Glomerular visceral epithelial cell (primary cell): Measurements from ENCODE around the gene CENPB.

Experiments
- DNase-seq: peaks from one replicate; pipeline ENCODE4 v3.0.0-alpha.2; 2016; ENCODE audit errors: extremely low spot score

CENPB gene

DNA sequence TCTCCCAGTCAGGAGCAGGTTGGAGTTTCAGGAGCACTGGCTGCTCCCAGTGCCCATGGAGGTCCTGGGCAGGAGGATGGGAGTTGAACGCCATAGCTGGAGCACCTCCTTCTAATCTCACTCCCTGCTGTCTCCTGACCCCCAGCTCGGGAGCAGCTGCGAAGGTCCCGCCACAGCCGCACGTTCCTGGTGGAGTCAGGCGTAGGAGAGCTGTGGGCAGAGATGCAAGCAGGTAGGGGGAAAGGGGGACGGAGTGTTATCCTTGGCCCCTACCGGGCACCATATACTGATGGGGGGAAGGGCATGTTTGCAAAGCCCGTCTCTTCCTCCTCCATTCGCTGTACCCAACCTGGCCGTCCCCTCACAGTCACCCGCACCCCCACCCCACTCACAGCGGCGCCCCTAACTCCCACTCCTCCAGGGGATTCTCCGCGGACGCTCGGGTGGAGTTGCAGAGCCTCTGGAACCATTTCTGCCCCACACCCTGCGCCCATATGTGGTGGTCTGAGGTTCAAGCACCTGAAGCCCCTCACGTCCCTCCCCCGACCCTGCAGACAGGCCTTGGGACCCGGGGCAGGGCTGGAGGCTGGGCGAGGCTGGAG lies 37.4 kb downstream of the CENPB start:
- DNase-seq: no peak

DNA sequence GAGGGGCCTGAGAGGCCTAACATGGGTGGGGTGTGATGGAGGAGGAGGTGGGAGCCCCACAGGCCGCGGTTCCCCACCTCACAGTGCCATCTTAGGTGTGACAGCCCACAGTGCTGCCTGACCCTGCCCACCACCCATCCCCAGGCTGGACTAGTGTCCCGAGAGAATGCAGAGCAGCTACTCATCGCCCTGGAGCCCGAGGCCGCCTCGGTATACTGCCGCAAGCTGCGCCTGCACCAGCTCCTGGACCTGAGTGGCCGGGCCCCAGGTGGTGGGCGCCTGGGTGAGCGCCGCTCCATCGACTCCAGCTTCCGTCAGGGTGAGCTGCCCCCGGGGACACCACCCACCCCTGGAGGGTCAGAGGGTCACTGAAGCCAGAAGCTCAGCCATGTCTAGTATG lies 38.5 kb downstream of the CENPB start:
- DNase-seq: no peak

DNA sequence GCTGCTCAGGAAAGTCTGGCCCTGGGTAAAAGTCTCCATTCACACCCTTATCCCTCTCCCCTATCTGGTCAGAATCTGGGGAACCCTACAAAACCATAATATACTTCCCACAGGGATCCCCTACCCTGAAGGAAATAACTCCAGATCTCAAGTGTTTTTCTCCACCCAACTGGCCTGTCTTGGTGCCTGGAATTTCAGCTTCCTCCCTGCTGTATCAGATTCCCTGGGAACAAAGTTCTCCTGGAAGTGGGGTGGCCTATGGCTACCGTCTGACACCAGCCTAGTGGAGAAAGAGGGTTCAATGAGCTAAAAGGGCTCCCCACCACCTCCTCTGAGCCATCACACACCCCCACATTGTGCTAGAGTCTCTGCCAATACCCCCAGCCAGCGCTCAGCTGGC lies 39.1 kb downstream of the CENPB start:
- DNase-seq: no peak

DNA sequence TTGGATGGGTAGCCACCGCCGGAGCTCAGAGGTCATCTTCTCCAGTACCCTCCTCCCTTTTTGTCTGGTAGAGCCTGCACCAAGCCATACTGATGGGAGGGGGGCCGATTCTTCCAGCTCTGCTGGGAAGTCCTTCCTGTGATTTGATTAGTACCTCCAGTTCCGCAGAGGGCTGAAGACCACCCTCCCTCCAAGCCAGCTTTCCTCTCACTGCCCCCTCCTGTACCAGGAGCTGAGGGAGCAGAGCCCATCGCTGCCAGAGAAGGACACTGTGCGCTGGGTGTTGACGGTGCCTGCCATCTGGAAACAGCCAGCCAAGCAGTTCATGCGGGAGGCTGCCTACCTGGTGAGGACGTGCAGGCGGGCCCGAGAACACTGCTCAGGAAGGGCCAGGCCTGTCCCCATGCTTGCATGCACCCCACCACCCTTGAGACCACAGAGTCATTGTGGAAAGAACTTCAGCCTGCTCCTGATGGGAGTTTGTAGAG lies 40.8 kb downstream of the CENPB start:
- no peak for DNase-seq

DNA sequence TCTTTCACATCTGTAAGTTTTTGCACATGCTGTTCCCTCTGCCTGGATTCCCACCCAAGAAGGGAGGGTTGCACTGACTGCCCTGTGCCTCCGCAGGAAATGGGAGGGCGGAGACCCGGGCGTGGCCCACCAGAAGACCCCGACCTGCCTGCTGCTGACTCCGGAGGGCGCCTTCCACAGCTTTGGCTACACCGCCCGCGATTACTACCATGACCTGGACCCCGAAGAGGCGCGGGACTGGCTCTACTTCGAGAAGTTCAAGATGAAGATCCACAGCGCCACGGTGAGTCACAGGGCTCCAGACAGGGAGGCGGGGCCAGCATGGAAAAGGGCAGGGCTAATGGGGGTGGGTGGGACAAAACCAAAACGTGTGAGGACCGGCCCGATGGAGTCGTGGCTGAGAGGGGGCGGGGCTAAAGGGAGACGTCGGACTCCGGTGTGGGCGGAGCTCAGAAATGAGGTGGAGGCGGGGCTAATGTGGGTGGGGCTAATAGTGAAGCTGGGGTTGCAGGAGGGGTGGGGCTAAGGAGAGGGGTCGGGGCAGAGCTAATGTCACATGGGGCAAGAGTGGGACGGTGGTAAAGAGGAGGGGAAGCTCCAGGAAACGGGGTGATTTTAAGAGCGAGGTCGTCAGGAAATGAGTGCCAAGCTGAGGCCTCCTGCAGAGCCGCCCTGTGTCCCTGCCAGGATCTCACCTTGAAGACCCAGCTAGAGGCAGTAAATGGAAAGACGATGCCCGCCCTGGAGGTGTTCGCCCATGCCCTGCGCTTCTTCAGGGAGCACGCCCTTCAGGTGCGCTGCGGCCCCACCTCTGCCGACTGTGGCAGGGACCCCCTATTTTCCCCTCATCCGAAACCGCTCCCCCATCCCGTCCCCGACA lies 41.5 kb downstream of the CENPB start:
- DNase-seq: no peak

DNA sequence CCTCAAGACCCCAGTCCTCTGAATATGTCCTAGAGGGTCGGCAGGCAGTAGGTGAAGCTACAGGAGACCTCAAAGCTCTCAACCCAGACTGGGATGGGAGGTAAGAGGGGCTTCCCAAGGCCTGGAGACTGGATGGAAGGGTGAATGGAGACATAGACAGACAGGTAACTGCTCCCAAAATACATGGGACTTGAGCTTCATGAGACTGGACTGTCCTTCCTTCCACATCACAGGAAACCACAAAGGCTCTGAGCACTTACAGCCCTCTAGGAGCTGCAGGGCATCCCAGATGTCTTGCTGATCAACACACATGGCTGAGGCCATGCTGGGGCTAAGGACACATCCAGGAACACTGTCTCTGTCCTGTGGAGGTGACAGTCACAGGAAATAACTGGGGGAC lies 42.5 kb downstream of the CENPB start:
- no peak for DNase-seq

DNA sequence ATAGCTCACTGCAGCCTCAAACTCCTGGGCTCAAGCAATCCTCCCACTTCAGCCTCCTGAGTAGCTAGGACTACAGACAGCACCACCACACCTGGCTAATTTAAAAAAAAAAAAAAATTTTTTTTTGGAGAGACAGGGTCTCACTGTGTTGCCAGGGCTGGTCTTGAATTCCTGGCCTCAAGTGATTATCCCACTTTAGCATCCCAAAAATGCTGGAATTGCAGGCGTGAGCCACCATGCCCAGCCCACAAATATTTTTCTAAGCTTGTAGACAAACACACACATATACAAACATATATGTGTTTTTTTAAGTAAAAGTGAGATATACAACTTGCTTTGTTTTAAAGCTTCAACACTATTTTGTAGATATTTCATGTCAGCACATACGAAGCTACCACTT lies 43.3 kb downstream of the CENPB start:
- no peak for DNase-seq

DNA sequence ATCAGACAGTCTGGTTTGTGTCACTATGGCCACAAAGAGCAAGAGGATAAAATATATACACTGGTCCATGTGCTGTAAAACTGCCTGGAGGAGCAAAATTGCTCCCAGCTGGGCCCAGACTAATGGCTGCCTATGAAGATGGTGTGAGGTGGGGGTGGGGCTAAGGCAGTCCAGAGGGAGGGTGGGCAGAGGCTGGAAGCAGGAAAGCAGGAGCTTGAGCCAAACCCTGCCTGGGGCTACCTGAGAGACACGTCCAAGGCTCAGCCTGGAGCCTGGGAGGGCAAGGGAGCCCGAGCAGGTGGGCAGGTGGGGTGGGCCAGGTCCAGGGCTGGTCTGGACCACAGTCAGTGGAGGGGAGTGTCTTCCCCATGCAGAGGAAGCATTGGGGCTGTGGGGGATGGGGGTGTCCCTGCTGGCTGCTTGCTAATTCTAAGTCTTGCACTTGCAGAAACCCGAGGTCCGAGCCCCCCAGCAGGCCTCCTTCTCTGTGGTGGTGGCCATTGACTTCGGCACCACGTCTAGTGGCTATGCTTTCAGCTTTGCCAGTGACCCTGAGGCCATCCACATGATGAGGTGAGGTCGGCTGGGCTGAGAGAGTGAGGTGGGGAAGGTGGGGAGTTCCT lies 44.6 kb downstream of the CENPB start:
- no peak for DNase-seq

DNA sequence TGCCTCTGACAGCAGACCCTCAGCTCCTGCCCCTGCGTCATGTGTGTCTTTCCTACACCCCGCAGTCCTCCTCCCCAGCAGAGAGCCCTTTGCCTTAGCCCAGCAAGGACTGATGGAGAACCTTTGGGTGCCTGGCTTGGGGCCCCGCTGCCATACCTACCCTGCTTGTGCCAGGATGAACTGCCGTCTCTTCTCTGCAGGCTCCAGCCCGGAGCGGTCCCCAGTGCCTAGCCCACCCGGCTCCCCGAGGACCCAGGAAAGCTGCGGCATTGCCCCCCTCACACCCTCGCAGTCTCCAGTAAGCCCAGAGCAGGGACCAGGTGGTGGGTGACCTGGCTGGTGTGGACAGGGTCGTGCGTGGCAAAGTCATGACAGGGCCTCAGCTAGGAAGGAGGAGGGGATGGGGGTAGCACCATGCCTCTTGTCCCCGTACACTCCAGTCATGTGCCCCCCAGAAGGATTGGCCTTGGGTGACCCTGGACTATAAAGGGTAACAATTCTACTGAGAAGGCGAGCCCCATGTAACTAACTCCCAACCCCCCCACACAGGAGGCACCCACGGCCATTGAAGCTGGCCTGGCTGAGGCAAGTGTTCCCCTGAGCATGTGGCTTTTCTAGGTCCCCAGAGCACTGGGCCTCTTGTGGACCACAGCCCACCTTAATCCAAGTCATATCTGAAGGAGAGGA lies 45.8 kb downstream of the CENPB start:
- no peak for DNase-seq

DNA sequence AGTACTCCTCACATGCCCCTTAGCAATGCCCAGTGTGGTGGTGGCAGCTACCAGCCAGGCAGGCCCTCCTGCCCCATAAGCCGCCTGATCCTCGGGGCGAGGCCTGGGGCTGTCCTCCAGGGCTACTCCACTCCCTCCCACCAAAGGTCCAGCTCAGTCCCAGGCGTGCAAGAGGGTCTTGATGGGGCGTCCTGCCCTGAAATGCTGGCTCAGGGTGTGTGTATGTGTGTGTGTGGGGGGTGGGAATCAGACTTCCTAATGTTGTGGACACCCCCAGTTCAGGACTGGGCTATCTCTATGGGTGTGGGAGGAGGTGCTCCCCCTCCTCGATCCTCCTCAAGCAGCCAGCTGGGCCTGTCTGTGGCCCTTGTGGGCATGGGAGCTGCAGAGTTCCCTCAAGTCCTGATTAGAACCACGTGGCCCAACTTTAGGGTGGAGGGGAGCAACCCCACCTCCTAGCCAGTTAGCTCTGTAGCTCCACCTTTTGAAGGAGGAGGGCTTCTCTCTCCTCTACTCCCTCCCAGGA lies 46.6 kb downstream of the CENPB start:
- no peak for DNase-seq

DNA sequence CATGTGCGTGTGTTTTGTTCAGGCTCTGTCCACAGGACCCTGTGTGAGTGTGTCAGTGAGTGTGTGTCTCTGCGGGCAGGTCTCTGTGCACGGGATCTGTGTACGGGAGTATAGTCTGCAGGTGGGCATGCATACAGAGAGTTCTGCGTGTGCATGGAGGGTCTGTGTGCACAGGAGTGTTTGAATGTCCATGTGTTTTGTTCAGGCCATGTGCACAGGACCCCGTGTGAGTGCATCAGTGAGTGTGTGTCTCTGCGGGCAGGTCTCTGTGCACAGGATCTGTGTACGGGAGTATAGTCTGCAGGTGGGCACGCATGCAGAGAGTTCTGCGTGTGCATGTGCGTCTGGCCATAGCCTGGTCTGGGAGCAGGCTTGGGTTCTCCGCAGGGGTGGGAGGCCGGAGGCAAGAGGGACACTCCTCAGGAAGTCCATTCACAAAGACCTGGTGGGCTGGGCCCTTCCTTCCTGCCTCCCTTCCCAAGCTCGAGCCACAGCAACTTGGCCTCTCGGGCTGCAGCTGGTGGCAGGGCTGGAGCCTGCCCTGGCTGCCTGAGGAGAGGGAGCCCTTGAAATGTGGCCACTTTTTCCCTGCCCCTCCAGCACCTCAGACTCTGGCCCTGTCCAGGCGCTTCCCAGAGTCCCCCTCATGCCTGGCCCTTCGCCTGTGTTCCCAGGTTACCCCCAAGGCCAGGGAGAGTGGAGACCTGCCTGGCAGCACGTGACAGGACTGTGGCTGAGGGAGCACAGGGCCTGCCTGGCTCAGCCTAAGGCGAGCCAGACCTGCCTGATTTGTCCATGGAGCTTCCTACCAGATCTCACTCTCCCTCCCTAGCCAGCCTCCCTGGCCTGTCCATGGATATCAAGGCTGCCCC lies 47.2 kb downstream of the CENPB start:
- DNase-seq: no peak

DNA sequence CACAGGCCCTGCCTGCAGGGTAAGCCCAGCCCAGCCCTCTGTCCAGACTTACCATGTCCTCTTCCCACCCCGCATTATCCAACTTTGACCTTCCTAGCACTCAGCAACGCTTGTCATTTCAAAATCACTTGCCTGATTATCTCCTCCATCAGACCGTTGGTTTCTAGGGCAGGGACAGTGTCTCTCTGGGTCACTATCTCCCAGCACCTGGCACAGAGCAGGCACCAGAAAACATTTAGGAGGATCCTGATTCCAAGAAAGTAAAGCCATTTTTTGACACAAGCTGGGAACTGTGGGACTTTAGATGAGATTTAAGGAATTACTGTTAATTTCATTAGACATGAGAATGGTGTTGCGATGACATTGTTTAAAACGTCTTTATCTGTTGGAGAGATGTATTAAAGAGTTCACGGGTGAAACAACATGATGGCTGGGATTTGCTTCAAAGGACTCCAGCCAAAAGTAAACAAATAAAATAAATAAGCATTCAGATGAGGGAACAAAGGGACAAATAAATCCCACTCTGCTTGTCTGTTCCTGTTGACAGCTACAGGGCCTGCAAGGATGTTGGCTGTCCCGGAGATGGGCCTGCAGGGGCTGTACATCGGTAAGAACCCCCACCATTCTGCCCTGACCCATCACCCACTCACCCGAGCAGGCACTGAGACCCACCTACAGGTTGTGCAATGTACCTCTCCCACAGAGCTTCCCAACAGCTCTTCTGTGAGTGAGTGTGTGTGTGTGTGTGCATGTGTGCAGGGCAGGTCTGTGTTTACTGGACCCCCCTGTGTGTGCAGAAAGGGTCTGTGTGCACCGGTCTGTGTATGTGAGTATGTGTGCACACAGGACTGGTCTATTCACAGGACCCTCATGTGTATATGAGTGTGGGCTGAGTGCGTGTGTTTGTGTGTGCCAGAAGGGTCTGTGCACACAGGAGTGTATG lies 48.2 kb downstream of the CENPB start:
- no peak for DNase-seq

DNA sequence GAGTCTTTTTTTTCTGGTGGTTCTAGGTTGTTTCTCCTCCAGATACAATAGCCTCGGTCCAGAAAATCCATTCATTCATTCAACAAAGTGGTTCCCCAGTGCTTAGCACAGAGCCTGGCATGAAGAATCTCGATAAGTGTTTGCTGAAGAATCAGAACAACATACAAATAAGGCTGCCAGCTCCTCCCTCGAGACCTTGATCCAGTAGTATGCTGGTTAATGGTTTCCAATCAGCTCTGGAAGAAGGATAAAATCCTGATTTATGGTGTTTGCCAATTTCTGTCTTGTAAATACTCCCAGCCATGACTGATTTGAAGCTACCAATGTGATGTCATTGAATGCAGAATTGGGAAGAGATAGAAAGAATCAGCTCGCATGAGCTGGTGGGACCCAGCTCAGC lies 50.8 kb downstream of the CENPB start:
- no peak for DNase-seq

DNA sequence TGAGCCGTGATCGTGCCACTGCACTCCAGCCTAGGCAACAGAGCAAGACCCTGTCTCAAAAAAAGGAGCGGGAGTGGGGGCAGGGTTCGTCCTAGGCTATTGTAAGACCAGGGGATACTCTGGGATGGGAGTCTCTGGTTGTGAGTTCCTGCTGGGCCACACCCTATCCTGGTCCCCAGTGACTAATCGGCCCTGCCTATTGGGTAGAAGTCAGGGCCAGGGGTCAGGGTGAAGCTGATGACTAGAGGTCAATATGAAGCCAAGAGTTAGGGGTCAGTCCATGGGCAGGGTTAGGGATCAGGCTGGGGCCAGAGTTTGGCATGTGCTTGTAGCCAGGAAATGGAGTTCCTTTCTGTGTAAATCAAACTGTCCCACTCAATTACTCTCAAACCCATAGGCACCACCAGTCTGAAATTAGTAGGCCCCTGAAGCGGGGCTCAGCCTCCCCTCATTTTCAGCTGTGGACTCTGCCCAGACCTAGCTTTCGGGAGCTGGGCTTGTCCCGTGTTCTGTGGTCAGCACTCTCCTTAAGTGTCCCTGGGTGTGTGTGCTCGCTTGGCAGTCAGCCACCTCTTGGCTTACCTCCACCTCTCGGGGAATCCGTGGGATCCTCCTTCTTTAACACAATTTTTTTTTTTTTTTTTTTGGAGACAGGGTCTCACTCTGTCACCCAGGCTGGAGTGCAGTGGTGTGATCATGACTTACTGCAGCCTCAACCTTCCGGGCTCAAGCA lies 52.3 kb downstream of the CENPB start:
- no peak for DNase-seq
